Measurements from ENCODE around the gene ZFAND6. TPM values are rescaled to one million over a fixed set of nuclear protein-coding genes. Genes with fewer than 3 reads are reported as not detected.
"Not testable (repeated sequence)": the region's sequence is repeated elsewhere in the genome, so short reads cannot be mapped to it uniquely, and the experiment has no call there.

Gene ZFAND6
- total RNA-seq, 1 donor from 2014 or later, result 80.1 TPM

DNA sequence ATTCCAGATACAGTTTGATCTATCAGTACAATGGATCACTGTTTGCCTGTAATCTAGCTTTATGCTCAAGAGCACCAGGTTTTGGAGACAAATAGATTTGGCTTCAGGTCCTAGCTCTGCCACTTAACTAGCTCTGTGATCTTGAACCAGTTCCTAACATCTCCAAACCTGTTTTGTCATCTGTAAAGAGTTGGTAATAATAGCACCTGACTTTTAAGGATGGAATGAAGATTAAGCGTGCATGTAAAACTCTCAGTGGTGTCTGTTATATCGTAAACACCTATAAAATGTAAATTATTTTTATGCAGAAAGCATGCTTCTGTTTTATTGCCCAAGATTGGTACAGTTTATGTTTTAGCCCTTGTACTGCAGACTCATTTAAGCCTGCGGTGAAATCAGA lies 36.5 kb downstream of the ZFAND6 start:
- H3K4me1 Mint-ChIP-seq (ENCODE audit: low read depth, unreplicated experiment), result peaks cover 15% of the 10 kb centered on the region
- no peaks in the 10 kb centered on the region for H3K36me3 Mint-ChIP-seq (ENCODE audit: unreplicated experiment)
- TF ChIP-seq, protein P1, sequence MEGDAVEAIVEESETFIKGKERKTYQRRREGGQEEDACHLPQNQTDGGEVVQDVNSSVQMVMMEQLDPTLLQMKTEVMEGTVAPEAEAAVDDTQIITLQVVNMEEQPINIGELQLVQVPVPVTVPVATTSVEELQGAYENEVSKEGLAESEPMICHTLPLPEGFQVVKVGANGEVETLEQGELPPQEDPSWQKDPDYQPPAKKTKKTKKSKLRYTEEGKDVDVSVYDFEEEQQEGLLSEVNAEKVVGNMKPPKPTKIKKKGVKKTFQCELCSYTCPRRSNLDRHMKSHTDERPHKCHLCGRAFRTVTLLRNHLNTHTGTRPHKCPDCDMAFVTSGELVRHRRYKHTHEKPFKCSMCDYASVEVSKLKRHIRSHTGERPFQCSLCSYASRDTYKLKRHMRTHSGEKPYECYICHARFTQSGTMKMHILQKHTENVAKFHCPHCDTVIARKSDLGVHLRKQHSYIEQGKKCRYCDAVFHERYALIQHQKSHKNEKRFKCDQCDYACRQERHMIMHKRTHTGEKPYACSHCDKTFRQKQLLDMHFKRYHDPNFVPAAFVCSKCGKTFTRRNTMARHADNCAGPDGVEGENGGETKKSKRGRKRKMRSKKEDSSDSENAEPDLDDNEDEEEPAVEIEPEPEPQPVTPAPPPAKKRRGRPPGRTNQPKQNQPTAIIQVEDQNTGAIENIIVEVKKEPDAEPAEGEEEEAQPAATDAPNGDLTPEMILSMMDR (IDR thresholded peaks at IDR 0.05; ENCODE audit: partially characterized antibody, unreplicated experiment), result no peak
- H3K9me3 Mint-ChIP-seq (ENCODE audit: unreplicated experiment), result no peaks in the 10 kb centered on the region
- no peak for DNase-seq
- H3K27me3 Mint-ChIP-seq (ENCODE audit: unreplicated experiment), result no peaks in the 10 kb centered on the region
- no peak overlapping the region for H3K4me3 Mint-ChIP-seq (ENCODE audit: unreplicated experiment)
- no peak overlapping the region for H3K27ac Mint-ChIP-seq (ENCODE audit: unreplicated experiment)

DNA sequence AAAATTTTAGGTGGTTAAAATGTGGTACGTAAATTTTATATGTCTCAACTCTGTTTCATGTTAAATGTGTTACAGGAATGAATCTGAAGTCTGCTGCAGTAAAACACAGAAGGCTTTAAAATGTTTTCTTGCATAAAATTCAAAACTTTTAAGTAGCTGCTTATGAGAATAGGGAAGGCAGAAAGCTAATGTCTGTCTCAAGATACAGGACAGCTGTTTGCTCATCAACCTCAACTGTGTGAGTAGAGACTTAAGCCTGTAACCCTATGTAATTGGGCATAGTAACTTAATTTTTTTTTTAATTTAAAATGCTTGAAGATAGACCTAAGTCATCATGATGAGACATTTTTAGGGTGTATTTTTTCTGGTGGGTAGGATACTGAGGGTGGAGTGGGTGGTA lies 38.9 kb downstream of the ZFAND6 start:
- no peaks in the 10 kb centered on the region for H3K9me3 Mint-ChIP-seq (ENCODE audit: unreplicated experiment)
- TF ChIP-seq, protein P1 (IDR thresholded peaks at IDR 0.05; ENCODE audit: partially characterized antibody, unreplicated experiment), result no peak
- no peak for DNase-seq
- H3K4me1 Mint-ChIP-seq (ENCODE audit: low read depth, unreplicated experiment), result peaks cover 15% of the 10 kb centered on the region
- H3K27ac Mint-ChIP-seq (ENCODE audit: unreplicated experiment), result no peak overlapping the region
- no peak overlapping the region for H3K4me3 Mint-ChIP-seq (ENCODE audit: unreplicated experiment)
- no peaks in the 10 kb centered on the region for H3K27me3 Mint-ChIP-seq (ENCODE audit: unreplicated experiment)
- H3K36me3 Mint-ChIP-seq (ENCODE audit: unreplicated experiment), result no peaks in the 10 kb centered on the region

DNA sequence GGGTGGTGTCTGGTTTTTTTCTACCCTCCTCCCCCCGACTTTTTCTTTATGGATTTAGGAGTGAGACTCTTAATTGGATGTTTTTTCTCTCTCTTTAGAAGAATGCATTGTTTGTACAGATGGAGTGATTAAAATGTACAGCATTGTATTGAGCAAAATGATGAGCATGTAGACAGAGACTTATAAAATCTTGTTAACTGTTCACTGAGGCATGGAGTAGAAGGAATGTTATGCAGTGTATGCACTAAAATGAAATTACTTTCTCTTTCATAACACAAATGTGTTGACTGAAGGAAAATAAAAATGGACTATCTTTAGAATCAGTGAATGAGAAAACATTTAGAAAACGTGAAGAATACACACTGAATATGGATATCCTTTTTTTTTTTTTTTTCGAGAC lies 39.8 kb downstream of the ZFAND6 start:
- TF ChIP-seq, protein P1 (IDR thresholded peaks at IDR 0.05; ENCODE audit: partially characterized antibody, unreplicated experiment), result no peak
- H3K4me3 Mint-ChIP-seq (ENCODE audit: unreplicated experiment), result no peak overlapping the region
- no peaks in the 10 kb centered on the region for H3K27me3 Mint-ChIP-seq (ENCODE audit: unreplicated experiment)
- no peak overlapping the region for H3K27ac Mint-ChIP-seq (ENCODE audit: unreplicated experiment)
- H3K4me1 Mint-ChIP-seq (ENCODE audit: low read depth, unreplicated experiment), result peaks cover 10% of the 10 kb centered on the region
- H3K36me3 Mint-ChIP-seq (ENCODE audit: unreplicated experiment), result no peaks in the 10 kb centered on the region
- no peaks in the 10 kb centered on the region for H3K9me3 Mint-ChIP-seq (ENCODE audit: unreplicated experiment)
- DNase-seq, result no peak

DNA sequence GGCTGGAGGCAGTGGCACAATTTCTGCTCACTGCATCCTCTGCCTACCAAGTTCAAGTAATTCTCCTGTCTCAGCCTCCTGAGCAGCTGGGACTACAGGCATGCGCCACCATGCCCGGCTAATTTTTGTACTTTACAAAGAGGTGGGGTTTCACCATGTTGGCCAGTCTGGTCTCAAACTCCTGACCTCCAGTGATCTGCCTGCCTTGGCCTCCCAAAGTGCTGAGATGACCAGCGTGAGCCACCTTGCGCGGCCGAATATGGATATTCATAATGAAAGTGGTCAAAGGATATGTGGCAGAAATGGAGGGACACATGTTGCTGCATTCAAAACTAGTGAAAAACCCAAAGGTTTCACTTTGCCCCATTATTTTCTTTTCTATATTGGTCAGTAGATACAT lies 40.2 kb downstream of the ZFAND6 start:
- not testable (repeated sequence) for DNase-seq; H3K4me1 Mint-ChIP-seq (ENCODE audit: low read depth, unreplicated experiment); H3K27ac Mint-ChIP-seq (ENCODE audit: unreplicated experiment); H3K27me3 Mint-ChIP-seq (ENCODE audit: unreplicated experiment); H3K36me3 Mint-ChIP-seq (ENCODE audit: unreplicated experiment); H3K4me3 Mint-ChIP-seq (ENCODE audit: unreplicated experiment); H3K9me3 Mint-ChIP-seq (ENCODE audit: unreplicated experiment)

DNA sequence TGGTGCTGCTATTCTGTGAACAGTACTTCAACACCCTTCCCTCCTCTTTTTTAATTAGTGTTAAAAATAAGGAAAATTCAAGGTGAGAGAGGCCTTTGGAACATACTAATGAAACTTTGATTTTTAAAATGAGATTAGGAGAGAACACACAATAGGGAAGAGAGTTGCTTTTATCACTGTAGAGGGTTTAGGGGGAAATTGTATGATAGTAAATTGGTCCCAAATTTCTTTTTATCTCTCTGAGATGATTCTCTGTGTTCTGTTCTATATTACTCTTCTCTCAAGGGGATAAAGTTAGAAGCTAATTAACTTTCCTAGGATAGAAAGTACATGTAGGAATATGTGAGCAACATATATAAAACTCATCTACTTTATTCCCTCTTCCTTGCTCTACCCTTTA lies 40.8 kb downstream of the ZFAND6 start:
- no peak for DNase-seq
- Mint-ChIP-seq H3K4me1 (ENCODE audit: low read depth, unreplicated experiment) (peaks cover 5% of the 10 kb centered on the region), H3K27ac (ENCODE audit: unreplicated experiment) (no peak overlapping the region), H3K4me3 (ENCODE audit: unreplicated experiment) (no peak overlapping the region), H3K9me3 (ENCODE audit: unreplicated experiment) (no peaks in the 10 kb centered on the region), H3K36me3 (ENCODE audit: unreplicated experiment) (no peaks in the 10 kb centered on the region), H3K27me3 (ENCODE audit: unreplicated experiment) (no peaks in the 10 kb centered on the region)
- TF ChIP-seq, protein P1 (IDR thresholded peaks at IDR 0.05; ENCODE audit: partially characterized antibody, unreplicated experiment), result no peak

DNA sequence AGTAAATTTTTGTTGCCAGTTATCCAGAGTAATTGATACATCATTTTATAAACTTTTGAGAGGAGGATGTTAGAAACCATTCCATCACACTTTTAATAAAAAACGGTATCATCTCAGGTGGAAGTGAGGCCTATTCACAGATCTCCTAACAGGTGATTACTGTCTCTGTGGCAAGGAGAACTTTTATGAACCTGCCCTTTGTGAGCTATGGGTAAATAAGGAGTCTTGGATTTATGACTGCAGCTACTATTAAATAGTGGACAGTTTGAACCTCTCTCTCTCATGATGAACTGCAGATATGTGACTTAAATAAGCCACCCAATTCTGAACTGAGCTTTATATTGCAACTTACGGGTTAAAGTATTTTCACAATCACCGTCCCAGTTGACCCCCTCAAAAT lies 45.7 kb downstream of the ZFAND6 start:
- Mint-ChIP-seq H3K27me3 (ENCODE audit: unreplicated experiment) (peaks cover 1% of the 10 kb centered on the region), H3K36me3 (ENCODE audit: unreplicated experiment) (no peaks in the 10 kb centered on the region), H3K9me3 (ENCODE audit: unreplicated experiment) (no peaks in the 10 kb centered on the region), H3K4me1 (ENCODE audit: low read depth, unreplicated experiment) (peaks cover 6% of the 10 kb centered on the region), H3K27ac (ENCODE audit: unreplicated experiment) (no peak overlapping the region), H3K4me3 (ENCODE audit: unreplicated experiment) (no peak overlapping the region)
- TF ChIP-seq, protein P1 (IDR thresholded peaks at IDR 0.05; ENCODE audit: partially characterized antibody, unreplicated experiment), result no peak
- no peak for DNase-seq
